Astrocyte (in vitro differentiated cells and primary cell): ENCODE measurements around the gene CA6. TPM values are rescaled to one million over a fixed set of nuclear protein-coding genes. Genes with fewer than 3 reads are reported as not detected.

Source experiments
- DNase-seq: peaks from one replicate; pipeline ENCODE4 v3.0.0-alpha.2; 2010; ENCODE audit warnings: low read depth
- FAIRE-seq: peaks from 2 replicates; lab custom pipeline; 2011; peaks lifted over from hg19 to GRCh38; lab: Jason Lieb, UNC
- H2AFZ ChIP-seq: 2 replicates; pipeline ENCODE4 v1.6.0; 2012; ENCODE audit warnings: low read depth, low read length, inconsistent platforms
- H3K27ac ChIP-seq: 2 replicates; pipeline ENCODE4 v1.5.1; 2011; ENCODE audit warnings: low read depth, low read length, inconsistent platforms
- H3K27me3 ChIP-seq: 2 replicates; pipeline ENCODE4 v1.6.0; 2011; ENCODE audit warnings: low read length, inconsistent platforms; ENCODE audit not compliant: insufficient read depth
- H3K36me3 ChIP-seq: 2 replicates; pipeline ENCODE4 v1.5.1; 2011; ENCODE audit warnings: low read length, inconsistent platforms; ENCODE audit not compliant: insufficient read depth
- H3K4me1 ChIP-seq: 2 replicates; pipeline ENCODE4 v1.5.1; 2011; ENCODE audit warnings: low read length, inconsistent platforms; ENCODE audit not compliant: insufficient read depth
- H3K4me2 ChIP-seq: 2 replicates; pipeline ENCODE4 v1.6.0; 2012; ENCODE audit warnings: low read length, inconsistent platforms
- H3K4me3 ChIP-seq: 2 replicates; pipeline ENCODE4 v1.5.1; 2011; ENCODE audit warnings: low read depth, mild to moderate bottlenecking, low read length, inconsistent platforms; ENCODE audit not compliant: insufficient read depth
- H3K79me2 ChIP-seq: 2 replicates; pipeline ENCODE4 v1.6.0; 2012; ENCODE audit warnings: mild to moderate bottlenecking, low read length, inconsistent platforms; ENCODE audit not compliant: insufficient read depth
- H3K9ac ChIP-seq: 2 replicates; pipeline ENCODE4 v1.6.0; 2012; ENCODE audit warnings: mild to moderate bottlenecking, low read length, inconsistent platforms
- H3K9me3 ChIP-seq: 2 replicates; pipeline ENCODE4 v1.5.1; 2012; ENCODE audit warnings: low read depth, mild to moderate bottlenecking, low read length, inconsistent platforms; ENCODE audit not compliant: insufficient read depth
- H4K20me1 ChIP-seq: 2 replicates; pipeline ENCODE4 v1.6.0; 2012; ENCODE audit warnings: low read length, inconsistent platforms; ENCODE audit not compliant: insufficient read depth
- H3K27ac Mint-ChIP-seq: one replicate; pipeline ENCODE4 v1.8.0; 2021; ENCODE audit warnings: mild to moderate bottlenecking, mixed read lengths; ENCODE audit not compliant: unreplicated experiment
- H3K27me3 Mint-ChIP-seq: one replicate; pipeline ENCODE4 v1.8.0; 2021; ENCODE audit warnings: low read depth, mixed read lengths; ENCODE audit not compliant: unreplicated experiment
- H3K36me3 Mint-ChIP-seq: one replicate; pipeline ENCODE4 v1.8.0; 2021; ENCODE audit warnings: low read depth, mixed read lengths; ENCODE audit not compliant: unreplicated experiment
- H3K4me1 Mint-ChIP-seq: one replicate; pipeline ENCODE4 v1.8.0; 2021; ENCODE audit warnings: low read depth, mixed read lengths; ENCODE audit not compliant: unreplicated experiment
- H3K4me3 Mint-ChIP-seq: one replicate; pipeline ENCODE4 v1.8.0; 2021; ENCODE audit warnings: mild to moderate bottlenecking, moderate library complexity, mixed read lengths; ENCODE audit not compliant: unreplicated experiment
- H3K9me3 Mint-ChIP-seq: one replicate; pipeline ENCODE4 v1.8.0; 2021; ENCODE audit warnings: mild to moderate bottlenecking, mixed read lengths; ENCODE audit not compliant: unreplicated experiment
- EZH2 ChIP-seq: IDR thresholded peaks from 2 replicates; pipeline ENCODE4 v1.6.1; 2012; ENCODE audit warnings: mild to moderate bottlenecking, low read length, inconsistent platforms; ENCODE audit not compliant: insufficient read depth
- total RNA-seq: library from RNA; stranded (reverse); gene quantifications from 2 replicates; pipeline ENCODE4 v1.2.1, GENCODE V29; 2021
- TF ChIP-seq, protein P1 (sequence below): IDR thresholded peaks from 2 replicates; pipeline ENCODE4 v1.5.1; 2011; ENCODE audit warnings: low read depth, mild to moderate bottlenecking, inconsistent platforms, low read length, moderate library complexity; ENCODE audit not compliant: insufficient read depth

Gene CA6
- total RNA-seq, 1 donor from 2014 or later: not detected

- Histone ChIP-seq H4K20me1 (no peaks in the 10 kb centered on the region), H3K4me3 (no peak overlapping the region), H3K79me2 (no peaks in the 10 kb centered on the region), H3K36me3 (no peaks in the 10 kb centered on the region), H3K9ac (no peak overlapping the region), H2AFZ (no peak overlapping the region), H3K27me3 (peaks cover 3% of the 10 kb centered on the region), H3K4me1 (no peaks in the 10 kb centered on the region), H3K4me2 (no peak overlapping the region), H3K9me3 (no peaks in the 10 kb centered on the region), H3K27ac (no peak overlapping the region)
- H3K4me3 Mint-ChIP-seq: no peak overlapping the region
- no peaks in the 10 kb centered on the region for H3K36me3 Mint-ChIP-seq
- H3K27ac Mint-ChIP-seq: no peak overlapping the region
- no peak for FAIRE-seq
- no peak for DNase-seq
- peaks cover 13% of the 10 kb centered on the region for H3K27me3 Mint-ChIP-seq
- no peaks in the 10 kb centered on the region for H3K4me1 Mint-ChIP-seq
- H3K9me3 Mint-ChIP-seq: peaks cover 5% of the 10 kb centered on the region
- no peak for TF ChIP-seq EZH2
These were observed 11.0 kb downstream of the CA6 start for GRCh38 chr1:8956461-8957349.

DNA sequence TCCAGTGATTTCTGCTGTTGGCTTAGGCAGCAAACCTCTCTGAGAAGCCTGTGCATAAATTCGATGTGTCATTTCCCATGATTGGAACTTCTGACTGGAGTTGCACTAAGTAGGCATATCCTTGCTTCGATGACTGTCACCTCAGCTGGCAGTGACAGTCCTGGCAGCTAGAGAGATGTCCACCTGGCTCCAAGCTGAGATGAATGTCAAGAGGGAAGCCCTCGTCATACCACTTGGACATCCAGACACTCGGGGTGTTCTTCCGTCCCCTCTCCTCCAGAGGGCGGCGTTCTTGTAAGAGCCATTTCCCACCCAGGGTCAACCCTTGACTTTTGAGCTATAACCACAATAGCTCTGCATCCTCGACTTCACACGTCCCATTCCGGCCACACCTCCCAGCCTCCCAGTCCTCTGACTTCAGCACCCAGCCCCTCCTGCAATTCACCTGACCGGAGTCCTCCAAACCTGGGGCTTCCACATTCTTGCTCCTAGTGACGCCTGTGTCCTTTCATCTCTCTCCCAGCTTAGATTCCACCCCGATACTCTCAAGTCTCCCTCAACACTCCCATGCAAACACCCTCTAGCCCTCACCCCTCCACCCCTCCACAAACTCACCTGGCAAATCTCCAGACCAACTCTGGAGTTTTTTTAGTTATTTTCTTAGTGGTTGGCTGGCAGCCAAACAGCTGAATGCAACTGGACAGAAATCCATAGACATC lies 17.3 kb downstream of the CA6 start:
- no peak overlapping the region for H3K4me3 ChIP-seq
- peaks cover 4% of the 10 kb centered on the region for H3K4me1 Mint-ChIP-seq
- H3K27me3 Mint-ChIP-seq: peaks cover 7% of the 10 kb centered on the region
- H3K9ac ChIP-seq: no peak overlapping the region
- H3K27ac ChIP-seq: no peak overlapping the region
- no peaks in the 10 kb centered on the region for H3K36me3 Mint-ChIP-seq
- H3K4me2 ChIP-seq: no peak overlapping the region
- DNase-seq (no peak), FAIRE-seq (no peak)
- no peak for TF ChIP-seq EZH2
- TF ChIP-seq, protein P1, sequence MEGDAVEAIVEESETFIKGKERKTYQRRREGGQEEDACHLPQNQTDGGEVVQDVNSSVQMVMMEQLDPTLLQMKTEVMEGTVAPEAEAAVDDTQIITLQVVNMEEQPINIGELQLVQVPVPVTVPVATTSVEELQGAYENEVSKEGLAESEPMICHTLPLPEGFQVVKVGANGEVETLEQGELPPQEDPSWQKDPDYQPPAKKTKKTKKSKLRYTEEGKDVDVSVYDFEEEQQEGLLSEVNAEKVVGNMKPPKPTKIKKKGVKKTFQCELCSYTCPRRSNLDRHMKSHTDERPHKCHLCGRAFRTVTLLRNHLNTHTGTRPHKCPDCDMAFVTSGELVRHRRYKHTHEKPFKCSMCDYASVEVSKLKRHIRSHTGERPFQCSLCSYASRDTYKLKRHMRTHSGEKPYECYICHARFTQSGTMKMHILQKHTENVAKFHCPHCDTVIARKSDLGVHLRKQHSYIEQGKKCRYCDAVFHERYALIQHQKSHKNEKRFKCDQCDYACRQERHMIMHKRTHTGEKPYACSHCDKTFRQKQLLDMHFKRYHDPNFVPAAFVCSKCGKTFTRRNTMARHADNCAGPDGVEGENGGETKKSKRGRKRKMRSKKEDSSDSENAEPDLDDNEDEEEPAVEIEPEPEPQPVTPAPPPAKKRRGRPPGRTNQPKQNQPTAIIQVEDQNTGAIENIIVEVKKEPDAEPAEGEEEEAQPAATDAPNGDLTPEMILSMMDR: no peak
- no peaks in the 10 kb centered on the region for H3K36me3 ChIP-seq
- H3K4me1 ChIP-seq: no peaks in the 10 kb centered on the region
- no peak overlapping the region for H3K27ac Mint-ChIP-seq
- H3K9me3 ChIP-seq: no peaks in the 10 kb centered on the region
- H3K79me2 ChIP-seq: no peaks in the 10 kb centered on the region
- H4K20me1 ChIP-seq: no peaks in the 10 kb centered on the region
- H3K9me3 Mint-ChIP-seq: peaks cover 5% of the 10 kb centered on the region
- H2AFZ ChIP-seq: no peak overlapping the region
- no peak overlapping the region for H3K4me3 Mint-ChIP-seq
- peaks cover 7% of the 10 kb centered on the region for H3K27me3 ChIP-seq

- Histone ChIP-seq H3K9me3 (no peaks in the 10 kb centered on the region), H3K79me2 (no peaks in the 10 kb centered on the region), H3K4me3 (no peak overlapping the region), H3K4me1 (no peaks in the 10 kb centered on the region), H3K27me3 (peaks cover 4% of the 10 kb centered on the region), H2AFZ (no peak overlapping the region), H3K4me2 (no peak overlapping the region), H4K20me1 (no peaks in the 10 kb centered on the region), H3K36me3 (no peaks in the 10 kb centered on the region), H3K27ac (no peak overlapping the region), H3K9ac (no peak overlapping the region)
- DNase-seq (no peak), FAIRE-seq (no peak)
- peaks cover 5% of the 10 kb centered on the region for H3K9me3 Mint-ChIP-seq
- H3K36me3 Mint-ChIP-seq: no peaks in the 10 kb centered on the region
- no peak overlapping the region for H3K27ac Mint-ChIP-seq
- no peak overlapping the region for H3K4me3 Mint-ChIP-seq
- peaks cover 4% of the 10 kb centered on the region for H3K4me1 Mint-ChIP-seq
- peaks cover 2% of the 10 kb centered on the region for H3K27me3 Mint-ChIP-seq
- TF ChIP-seq EZH2: no peak
- TF ChIP-seq, protein P1: no peak
These were observed 18.3 kb downstream of the CA6 start for GRCh38 chr1:8963963-8964362.
